AG04450 (cell line): Measurements from ENCODE around the gene SERPINI1. TPM values are rescaled to one million over a fixed set of nuclear protein-coding genes. Genes with fewer than 3 reads are reported as not detected.

Experiments
- CTCF ChIA-PET: fragments of 300-600, 350-600 bp; formaldehyde crosslinking; extraction: SDS; loops from one replicate; lab custom pipeline; 2022; ENCODE audit warnings: antibody characterized with exemption, inconsistent platforms; lab: Charles Lee
- POLR2A ChIA-PET: fragments of 350-600 bp; formaldehyde crosslinking; extraction: SDS; loops from one replicate; lab custom pipeline; 2021; ENCODE audit warnings: antibody characterized with exemption, inconsistent platforms; lab: Yijun Ruan, JAX
- DNase-seq: peaks from one replicate; pipeline ENCODE4 v3.0.0-alpha.2; 2011; ENCODE audit warnings: low read depth, low spot score
- H3K27ac ChIP-seq: one replicate; pipeline ENCODE4 v1.5.1; 2012; ENCODE audit warnings: low read depth, low read length, control low read depth
- H3K27me3 ChIP-seq: one replicate; pipeline ENCODE4 v1.6.0; 2012; ENCODE audit warnings: low read length; ENCODE audit not compliant: control insufficient read depth, insufficient read depth
- H3K4me3 ChIP-seq: 2 replicates; pipeline ENCODE4 v1.5.1; 2011; ENCODE audit warnings: mild to moderate bottlenecking, low read depth, low read length, control low read depth
- H3K9me3 ChIP-seq: 2 replicates; pipeline ENCODE4 v1.5.1; 2012; ENCODE audit warnings: low read length; ENCODE audit not compliant: control insufficient read depth, insufficient read depth
- polyA plus RNA-seq: library from polyadenylated mRNA; depleted of rRNA; stranded (reverse); fragments of >200 nt; gene quantifications from 2 replicates; pipeline ENCODE4 v1.2.3, GENCODE V29; 2011
- TF ChIP-seq, protein P1 (sequence below): IDR thresholded peaks from 2 replicates; pipeline ENCODE4 v1.5.1; 2011; ENCODE audit warnings: low read depth, low read length, control low read depth, inconsistent platforms

SERPINI1 gene
- polyA plus RNA-seq, 1 experiment = 0.88 TPM

DNA sequence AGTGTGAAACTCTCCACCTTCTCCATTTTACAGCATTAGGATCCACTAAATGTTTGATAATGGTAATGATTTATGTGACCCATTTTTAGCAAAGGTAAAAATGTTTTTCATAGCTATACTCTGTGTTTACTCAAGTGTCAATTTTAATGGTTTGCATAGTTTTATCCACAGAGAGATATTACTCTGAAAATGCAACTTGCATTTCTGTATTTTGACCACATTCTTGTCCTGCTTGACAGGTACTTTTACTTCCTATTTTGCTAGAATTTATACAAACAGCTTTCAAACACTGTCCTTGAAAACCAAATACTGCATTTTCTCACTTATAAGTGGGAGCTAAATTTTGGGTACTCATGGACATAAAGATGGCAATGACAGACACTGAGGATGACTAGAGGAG, 62.9 kb downstream of the SERPINI1 start:
- CTCF ChIA-PET = no interaction called here
- Histone ChIP-seq H3K4me3 (no peak overlapping the region), H3K27ac (no peak overlapping the region), H3K9me3 (no peaks in the 10 kb centered on the region), H3K27me3 (no peaks in the 10 kb centered on the region)
- DNase-seq = no peak
- TF ChIP-seq, protein P1, sequence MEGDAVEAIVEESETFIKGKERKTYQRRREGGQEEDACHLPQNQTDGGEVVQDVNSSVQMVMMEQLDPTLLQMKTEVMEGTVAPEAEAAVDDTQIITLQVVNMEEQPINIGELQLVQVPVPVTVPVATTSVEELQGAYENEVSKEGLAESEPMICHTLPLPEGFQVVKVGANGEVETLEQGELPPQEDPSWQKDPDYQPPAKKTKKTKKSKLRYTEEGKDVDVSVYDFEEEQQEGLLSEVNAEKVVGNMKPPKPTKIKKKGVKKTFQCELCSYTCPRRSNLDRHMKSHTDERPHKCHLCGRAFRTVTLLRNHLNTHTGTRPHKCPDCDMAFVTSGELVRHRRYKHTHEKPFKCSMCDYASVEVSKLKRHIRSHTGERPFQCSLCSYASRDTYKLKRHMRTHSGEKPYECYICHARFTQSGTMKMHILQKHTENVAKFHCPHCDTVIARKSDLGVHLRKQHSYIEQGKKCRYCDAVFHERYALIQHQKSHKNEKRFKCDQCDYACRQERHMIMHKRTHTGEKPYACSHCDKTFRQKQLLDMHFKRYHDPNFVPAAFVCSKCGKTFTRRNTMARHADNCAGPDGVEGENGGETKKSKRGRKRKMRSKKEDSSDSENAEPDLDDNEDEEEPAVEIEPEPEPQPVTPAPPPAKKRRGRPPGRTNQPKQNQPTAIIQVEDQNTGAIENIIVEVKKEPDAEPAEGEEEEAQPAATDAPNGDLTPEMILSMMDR = no peak
- POLR2A ChIA-PET = no interaction called here

DNA sequence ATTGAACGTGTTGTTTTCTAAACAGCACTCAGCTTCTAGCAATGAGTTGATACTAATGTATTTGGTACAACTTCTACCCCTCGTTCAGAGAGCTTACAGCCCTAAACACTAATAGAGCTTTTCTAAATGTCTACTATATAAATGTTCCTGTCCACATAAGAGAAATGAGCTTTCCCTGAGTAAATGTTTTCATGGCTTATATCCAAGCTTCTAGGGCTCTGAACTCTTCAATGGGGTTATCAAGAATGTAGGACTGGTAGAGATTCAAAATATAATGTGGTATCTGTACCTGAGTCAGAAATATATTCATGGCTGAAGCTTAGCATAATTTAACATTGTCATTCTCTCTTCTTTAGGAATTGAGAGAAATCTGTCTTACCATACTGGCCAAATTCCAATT, 73.4 kb downstream of the SERPINI1 start:
- Histone ChIP-seq H3K27me3 (no peaks in the 10 kb centered on the region), H3K9me3 (no peaks in the 10 kb centered on the region), H3K4me3 (no peak overlapping the region), H3K27ac (no peak overlapping the region)
- TF ChIP-seq, protein P1 = no peak
- DNase-seq = no peak
- ChIA-PET POLR2A (no interaction called here), CTCF (interaction anchor here (0.6 kb wide), 1 partner anchor 418 kb away, joined by 5 read pairs; no protein-coding TSS in a partner anchor)

DNA sequence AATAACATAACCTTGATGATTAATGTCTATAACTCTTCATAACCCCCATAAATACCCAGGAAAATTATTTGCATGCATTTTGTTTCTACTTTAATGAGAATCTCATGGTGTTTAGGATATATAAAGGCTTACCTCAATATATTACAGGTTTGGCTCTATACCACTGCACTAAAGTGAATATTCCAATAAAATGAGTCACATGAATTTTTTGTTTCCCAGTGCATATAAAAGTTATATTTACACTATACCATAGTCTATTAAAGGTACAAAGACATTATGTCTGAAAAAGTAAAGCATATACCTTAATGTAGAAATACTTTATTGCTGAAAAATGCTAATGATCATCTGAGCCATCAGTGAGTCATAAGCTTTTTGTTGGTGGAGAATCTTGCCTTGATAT, 74.7 kb downstream of the SERPINI1 start:
- H3K27ac ChIP-seq = no peak overlapping the region
- no peak overlapping the region for H3K4me3 ChIP-seq
- H3K27me3 ChIP-seq = no peaks in the 10 kb centered on the region
- TF ChIP-seq, protein P1 = no peak
- DNase-seq = no peak
- POLR2A ChIA-PET = no interaction called here
- CTCF ChIA-PET = no interaction called here
- no peaks in the 10 kb centered on the region for H3K9me3 ChIP-seq

DNA sequence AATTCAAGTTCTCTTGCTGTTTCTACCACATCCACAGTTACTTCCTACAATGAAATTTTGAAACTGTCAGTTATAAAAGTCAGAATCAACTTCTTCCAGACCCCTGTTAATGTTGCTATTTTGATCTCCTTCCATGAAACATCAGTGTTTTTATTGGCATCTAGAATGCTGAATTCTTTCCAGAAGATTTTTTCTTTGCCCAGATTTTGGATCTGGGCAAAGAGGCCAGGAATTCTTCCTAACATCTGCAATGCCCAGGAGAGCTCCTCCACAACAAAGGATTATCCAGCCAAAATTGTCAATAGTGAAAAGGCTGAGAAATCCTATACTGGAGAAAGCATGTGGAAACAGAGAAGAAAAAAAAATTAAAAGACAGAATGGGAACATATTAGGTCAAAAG, 75.5 kb downstream of the SERPINI1 start:
- no peak for DNase-seq
- POLR2A ChIA-PET = no interaction called here

More for the DNA sequence above, 75.5 kb downstream of the SERPINI1 start:
- TF ChIP-seq, protein P1 = no peak
- CTCF ChIA-PET = no interaction called here
- Histone ChIP-seq H3K27me3 (no peaks in the 10 kb centered on the region), H3K27ac (no peak overlapping the region), H3K4me3 (no peak overlapping the region), H3K9me3 (no peaks in the 10 kb centered on the region)
